Measurements from ENCODE around the gene LRIG1.
A peak's percentile ranks its signal among the peaks of the same experiment; 100 is the strongest.

The LRIG1 gene

DNA sequence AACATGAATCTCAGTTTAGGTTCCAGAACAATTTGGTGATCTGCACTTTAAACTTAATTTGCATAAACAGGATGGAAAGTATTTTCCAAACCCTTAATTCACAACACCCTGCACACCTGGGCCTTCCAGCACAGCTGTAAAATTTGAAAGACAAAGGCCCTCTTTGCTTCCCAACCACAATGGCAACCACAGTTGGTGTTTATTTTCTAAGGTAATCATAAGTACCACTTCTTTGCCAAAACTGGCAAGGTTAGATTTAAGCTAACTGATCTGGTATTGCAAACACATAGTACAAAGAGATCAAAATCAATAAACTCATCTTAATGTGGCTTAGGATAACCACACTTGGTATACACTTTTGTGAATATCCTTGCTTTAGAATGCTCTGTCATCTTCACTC, 4.1 kb downstream of the LRIG1 start:
- H3K4me3 ChIP-seq (ENCODE audit: low read length), result no peak overlapping the region
- no peaks in the 10 kb centered on the region for H3K9me3 ChIP-seq (ENCODE audit: control insufficient read depth, insufficient read depth, low read length)
- peaks cover 14% of the 10 kb centered on the region; the same call in 1 of the 2 replicates for H3K4me1 ChIP-seq (ENCODE audit: control insufficient read depth, insufficient read depth, low read length)
- H3K27me3 ChIP-seq (ENCODE audit: control insufficient read depth, insufficient read depth, low read length), result no peaks in the 10 kb centered on the region
- DNase-seq (ENCODE audit: low read depth, low spot score), result no peak
- no peak overlapping the region for H3K27ac ChIP-seq (ENCODE audit: low read length)
- no peaks in the 10 kb centered on the region for H3K36me3 ChIP-seq (ENCODE audit: control insufficient read depth, insufficient read depth, low read length)

DNA sequence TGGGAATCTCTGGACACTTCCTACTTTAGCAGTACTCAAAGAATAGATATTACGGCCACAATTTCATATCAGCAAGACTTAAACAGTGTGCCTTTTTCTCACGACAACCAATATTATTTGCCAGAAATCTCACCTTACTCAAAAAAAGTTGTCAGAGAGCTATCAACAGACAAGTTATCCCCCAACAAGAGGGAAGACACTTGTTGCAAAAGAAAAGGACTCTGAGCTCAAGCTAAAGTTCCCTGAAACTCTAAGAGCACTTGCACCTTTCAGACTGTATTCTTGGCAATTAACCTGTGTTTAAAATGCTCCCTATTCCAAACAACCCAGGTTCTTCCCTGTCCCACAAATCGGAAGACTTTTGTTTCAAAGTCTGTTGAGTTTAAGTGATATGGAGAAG, 4.5 kb downstream of the LRIG1 start:
- DNase-seq (ENCODE audit: low read depth, low spot score), result no peak
- Histone ChIP-seq H3K4me3 (ENCODE audit: low read length) (no peak overlapping the region), H3K9me3 (ENCODE audit: control insufficient read depth, insufficient read depth, low read length) (no peaks in the 10 kb centered on the region), H3K4me1 (ENCODE audit: control insufficient read depth, insufficient read depth, low read length) (peaks cover 14% of the 10 kb centered on the region; the same call in 1 of the 2 replicates), H3K27me3 (ENCODE audit: control insufficient read depth, insufficient read depth, low read length) (no peaks in the 10 kb centered on the region), H3K36me3 (ENCODE audit: control insufficient read depth, insufficient read depth, low read length) (no peaks in the 10 kb centered on the region), H3K27ac (ENCODE audit: low read length) (peak overlapping the region; percentile 15)
- WGBS (ENCODE audit: insufficient coverage, insufficient read length), result no CpG with 5 or more reads among the region's 3 CpGs

DNA sequence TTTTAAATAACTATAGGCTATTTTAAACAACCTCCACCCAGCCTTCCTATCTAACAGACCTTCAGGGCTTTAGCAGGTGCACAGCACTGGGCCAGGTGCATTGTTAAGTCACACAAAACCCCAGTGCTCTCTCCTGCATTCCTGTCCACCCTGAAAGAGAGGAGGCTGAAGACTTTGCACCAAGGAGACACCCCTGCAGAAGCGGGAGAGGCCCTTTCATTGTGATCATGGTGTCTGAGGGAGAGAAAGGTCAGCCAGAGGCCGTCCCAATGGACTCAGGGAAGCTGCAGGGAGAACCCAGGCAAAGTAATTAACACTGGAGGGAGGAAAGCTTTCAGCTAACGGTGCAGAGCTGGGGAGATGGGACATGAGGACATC, 5.2 kb downstream of the LRIG1 start:
- Histone ChIP-seq H3K4me1 (ENCODE audit: control insufficient read depth, insufficient read depth, low read length) (peaks cover 14% of the 10 kb centered on the region; the same call in 1 of the 2 replicates), H3K27ac (ENCODE audit: low read length) (no peak overlapping the region), H3K9me3 (ENCODE audit: control insufficient read depth, insufficient read depth, low read length) (no peaks in the 10 kb centered on the region), H3K36me3 (ENCODE audit: control insufficient read depth, insufficient read depth, low read length) (no peaks in the 10 kb centered on the region), H3K4me3 (ENCODE audit: low read length) (no peak overlapping the region), H3K27me3 (ENCODE audit: control insufficient read depth, insufficient read depth, low read length) (no peaks in the 10 kb centered on the region)
- no CpG with 5 or more reads among the region's 3 CpGs for WGBS (ENCODE audit: insufficient coverage, insufficient read length)
- no peak for DNase-seq (ENCODE audit: low read depth, low spot score)

DNA sequence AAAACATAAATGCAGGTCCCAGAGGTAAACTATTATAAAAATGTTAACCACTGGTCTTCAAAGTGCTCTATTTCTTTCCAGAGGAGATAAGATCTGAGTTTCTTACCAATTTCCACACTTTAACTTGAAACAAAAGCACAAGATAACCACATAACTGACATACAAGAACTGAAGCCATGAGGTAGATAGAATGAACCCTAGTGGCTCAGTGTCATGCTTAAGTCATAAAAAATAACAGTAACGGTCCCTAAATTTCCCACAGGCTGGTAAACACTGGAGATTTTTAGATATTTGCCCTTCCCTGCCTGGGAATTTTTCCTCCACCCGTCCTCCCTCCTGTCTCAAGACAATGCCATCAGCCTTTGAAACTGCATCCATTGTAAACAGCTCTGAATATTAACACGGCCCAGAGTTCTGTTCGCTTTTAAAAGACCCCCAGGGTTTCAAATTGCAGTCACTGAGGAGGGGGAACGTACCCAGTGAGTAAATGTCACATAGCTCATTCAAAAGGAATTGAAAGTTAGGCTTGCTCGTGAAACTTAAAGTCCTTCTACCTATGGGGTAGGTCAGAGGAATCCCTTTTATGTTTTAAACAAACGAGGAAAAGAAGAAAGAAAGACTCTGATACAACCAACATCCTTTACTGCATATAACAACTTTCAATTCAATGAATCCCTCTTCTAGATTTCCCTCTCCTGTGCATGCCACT, 5.7 kb downstream of the LRIG1 start:
- H3K36me3 ChIP-seq (ENCODE audit: control insufficient read depth, insufficient read depth, low read length), result no peaks in the 10 kb centered on the region
- no peak overlapping the region for H3K27ac ChIP-seq (ENCODE audit: low read length)
- H3K4me3 ChIP-seq (ENCODE audit: low read length), result no peak overlapping the region
- H3K4me1 ChIP-seq (ENCODE audit: control insufficient read depth, insufficient read depth, low read length), result peaks cover 15% of the 10 kb centered on the region; the same call in 1 of the 2 replicates
- H3K27me3 ChIP-seq (ENCODE audit: control insufficient read depth, insufficient read depth, low read length), result no peaks in the 10 kb centered on the region
- no peaks in the 10 kb centered on the region for H3K9me3 ChIP-seq (ENCODE audit: control insufficient read depth, insufficient read depth, low read length)
- no CpG with 5 or more reads among the region's 7 CpGs for WGBS (ENCODE audit: insufficient coverage, insufficient read length)
- DNase-seq (ENCODE audit: low read depth, low spot score), result no peak

DNA sequence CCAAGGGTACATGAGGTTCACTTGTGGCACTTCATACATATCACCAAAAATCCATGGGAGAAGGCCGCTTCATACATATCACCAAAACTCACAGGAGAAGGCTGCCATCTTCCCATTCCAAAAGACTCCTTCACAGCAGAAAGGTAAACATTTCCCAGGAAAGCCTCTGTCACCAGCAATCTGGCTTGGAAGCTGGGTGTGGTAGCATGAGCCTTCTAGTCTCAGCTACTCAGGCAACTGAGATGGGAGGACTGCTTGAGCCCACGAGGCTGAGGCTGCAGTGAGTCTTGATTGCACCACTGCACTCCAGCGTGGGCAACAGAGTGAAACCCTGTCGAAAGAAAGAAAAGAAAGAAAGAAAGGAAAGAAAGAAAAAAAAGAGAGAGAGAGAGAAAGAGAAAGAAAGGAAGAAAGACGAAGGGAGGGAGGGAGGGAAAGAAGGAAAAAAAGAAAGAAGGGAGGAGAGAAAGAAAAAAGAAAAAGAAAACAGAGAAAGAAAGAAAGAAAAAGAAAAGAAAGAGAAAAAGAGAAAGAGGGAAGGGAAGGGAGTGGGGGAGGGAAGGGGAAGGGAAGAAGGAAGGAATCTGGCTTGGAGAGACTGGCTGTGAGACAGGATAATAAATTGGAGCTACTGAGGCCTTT, 7.2 kb downstream of the LRIG1 start:
- DNase-seq (ENCODE audit: low read depth, low spot score), result no peak
- no CpG with 5 or more reads among the region's 5 CpGs for WGBS (ENCODE audit: insufficient coverage, insufficient read length)
- H3K4me1 ChIP-seq (ENCODE audit: control insufficient read depth, insufficient read depth, low read length), result peaks cover 15% of the 10 kb centered on the region; the same call in 1 of the 2 replicates
- no peaks in the 10 kb centered on the region for H3K27me3 ChIP-seq (ENCODE audit: control insufficient read depth, insufficient read depth, low read length)
- H3K4me3 ChIP-seq (ENCODE audit: low read length), result no peak overlapping the region
- H3K27ac ChIP-seq (ENCODE audit: low read length), result no peak overlapping the region
- H3K36me3 ChIP-seq (ENCODE audit: control insufficient read depth, insufficient read depth, low read length), result no peaks in the 10 kb centered on the region
- H3K9me3 ChIP-seq (ENCODE audit: control insufficient read depth, insufficient read depth, low read length), result no peaks in the 10 kb centered on the region

DNA sequence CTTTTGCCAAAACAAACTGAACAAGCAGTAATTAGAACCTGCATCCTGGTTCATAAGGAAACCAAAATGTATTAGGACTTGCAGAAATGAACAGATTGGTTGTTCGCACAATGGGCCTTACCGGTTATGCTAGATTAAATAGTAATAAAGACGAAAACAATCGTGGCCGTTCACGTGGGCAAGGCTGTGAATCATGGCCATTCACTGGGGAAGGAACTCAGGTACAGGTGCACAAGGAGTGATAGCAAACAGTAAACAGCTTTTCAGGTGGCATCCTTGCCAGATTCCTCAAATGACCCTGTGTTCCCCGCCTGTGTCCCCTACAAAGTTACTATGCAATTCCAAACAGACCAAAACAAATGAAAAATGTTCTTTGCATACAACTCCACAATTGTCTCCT, 8.2 kb downstream of the LRIG1 start:
- peaks cover 15% of the 10 kb centered on the region for H3K4me1 ChIP-seq (ENCODE audit: control insufficient read depth, insufficient read depth, low read length)
- H3K4me3 ChIP-seq (ENCODE audit: low read length), result no peak overlapping the region
- H3K9me3 ChIP-seq (ENCODE audit: control insufficient read depth, insufficient read depth, low read length), result no peaks in the 10 kb centered on the region
- H3K27ac ChIP-seq (ENCODE audit: low read length), result no peak overlapping the region
- no CpG with 5 or more reads among the region's 7 CpGs for WGBS (ENCODE audit: insufficient coverage, insufficient read length)
- H3K36me3 ChIP-seq (ENCODE audit: control insufficient read depth, insufficient read depth, low read length), result no peaks in the 10 kb centered on the region
- H3K27me3 ChIP-seq (ENCODE audit: control insufficient read depth, insufficient read depth, low read length), result no peaks in the 10 kb centered on the region
- no peak for DNase-seq (ENCODE audit: low read depth, low spot score)

DNA sequence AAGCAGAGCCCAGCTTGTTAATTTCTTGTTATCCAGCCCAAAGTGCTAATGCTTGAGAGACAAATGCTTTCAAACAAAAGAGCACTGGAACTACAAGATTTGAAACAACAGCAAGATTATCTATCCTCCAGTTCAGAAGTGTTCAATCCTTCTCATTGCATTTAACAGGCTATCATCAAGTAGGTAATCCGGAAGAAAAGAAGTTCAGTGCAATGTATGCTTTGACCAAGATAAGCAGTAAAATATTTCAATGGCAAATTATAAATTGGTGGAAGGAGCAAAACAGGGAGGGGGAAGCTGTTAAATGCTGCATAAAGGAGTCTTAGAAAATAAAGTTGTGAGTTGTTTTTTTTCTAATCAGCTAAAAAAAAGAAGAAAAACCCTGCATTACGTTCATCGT, 8.8 kb downstream of the LRIG1 start:
- no CpG with 5 or more reads among the region's 3 CpGs for WGBS (ENCODE audit: insufficient coverage, insufficient read length)
- Histone ChIP-seq H3K36me3 (ENCODE audit: control insufficient read depth, insufficient read depth, low read length) (no peaks in the 10 kb centered on the region), H3K27ac (ENCODE audit: low read length) (no peak overlapping the region), H3K4me1 (ENCODE audit: control insufficient read depth, insufficient read depth, low read length) (peaks cover 14% of the 10 kb centered on the region), H3K4me3 (ENCODE audit: low read length) (no peak overlapping the region), H3K27me3 (ENCODE audit: control insufficient read depth, insufficient read depth, low read length) (no peaks in the 10 kb centered on the region), H3K9me3 (ENCODE audit: control insufficient read depth, insufficient read depth, low read length) (no peaks in the 10 kb centered on the region)
- no peak for DNase-seq (ENCODE audit: low read depth, low spot score)

DNA sequence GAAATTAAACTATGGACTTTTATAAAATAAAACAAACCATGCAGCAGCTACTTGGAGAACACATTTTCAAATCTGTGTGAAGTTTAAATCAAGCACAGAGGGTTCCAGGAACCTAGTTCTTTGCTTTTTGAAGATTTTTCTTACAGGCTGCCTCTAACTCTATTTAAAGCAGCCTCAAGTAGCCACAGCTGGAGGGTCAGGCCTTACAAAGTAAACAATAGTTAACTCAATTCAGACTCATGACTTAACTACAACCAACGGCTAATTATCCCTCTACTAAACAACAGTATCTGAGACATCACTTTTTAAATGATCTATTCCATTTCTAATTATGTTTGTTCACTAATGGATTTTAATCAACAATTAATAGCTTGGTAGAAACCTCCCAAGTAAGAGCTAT, 9.8 kb downstream of the LRIG1 start:
- Histone ChIP-seq H3K9me3 (ENCODE audit: control insufficient read depth, insufficient read depth, low read length) (no peaks in the 10 kb centered on the region), H3K36me3 (ENCODE audit: control insufficient read depth, insufficient read depth, low read length) (no peaks in the 10 kb centered on the region), H3K27ac (ENCODE audit: low read length) (no peak overlapping the region), H3K4me3 (ENCODE audit: low read length) (no peak overlapping the region), H3K27me3 (ENCODE audit: control insufficient read depth, insufficient read depth, low read length) (no peaks in the 10 kb centered on the region), H3K4me1 (ENCODE audit: control insufficient read depth, insufficient read depth, low read length) (peaks cover 17% of the 10 kb centered on the region)
- no CpG with 5 or more reads among the region's 1 CpG for WGBS (ENCODE audit: insufficient coverage, insufficient read length)
- DNase-seq (ENCODE audit: low read depth, low spot score), result no peak

DNA sequence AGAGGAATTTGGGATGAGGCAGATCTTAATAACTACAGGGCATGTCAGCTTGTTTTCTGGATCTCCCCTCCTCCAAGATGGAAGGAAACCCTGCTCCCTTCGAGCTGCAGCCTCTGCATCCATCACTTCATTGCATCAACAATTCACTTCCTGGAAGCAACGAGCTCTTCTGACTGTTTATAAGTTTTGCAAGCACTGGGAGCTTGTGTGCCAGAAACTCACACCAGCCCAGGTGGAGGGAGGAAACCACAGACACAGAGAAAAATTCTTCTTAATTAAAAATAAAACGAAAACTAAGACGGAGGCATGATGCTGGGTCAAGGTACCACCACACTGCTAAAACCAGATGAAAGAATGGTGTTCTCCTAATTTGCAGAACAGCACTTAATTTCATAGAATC, 10.6 kb downstream of the LRIG1 start:
- Histone ChIP-seq H3K4me3 (ENCODE audit: low read length) (no peak overlapping the region), H3K9me3 (ENCODE audit: control insufficient read depth, insufficient read depth, low read length) (no peaks in the 10 kb centered on the region), H3K4me1 (ENCODE audit: control insufficient read depth, insufficient read depth, low read length) (peaks cover 21% of the 10 kb centered on the region), H3K27ac (ENCODE audit: low read length) (no peak overlapping the region), H3K27me3 (ENCODE audit: control insufficient read depth, insufficient read depth, low read length) (no peaks in the 10 kb centered on the region), H3K36me3 (ENCODE audit: control insufficient read depth, insufficient read depth, low read length) (no peaks in the 10 kb centered on the region)
- DNase-seq (ENCODE audit: low read depth, low spot score), result no peak
- no CpG with 5 or more reads among the region's 4 CpGs for WGBS (ENCODE audit: insufficient coverage, insufficient read length)

DNA sequence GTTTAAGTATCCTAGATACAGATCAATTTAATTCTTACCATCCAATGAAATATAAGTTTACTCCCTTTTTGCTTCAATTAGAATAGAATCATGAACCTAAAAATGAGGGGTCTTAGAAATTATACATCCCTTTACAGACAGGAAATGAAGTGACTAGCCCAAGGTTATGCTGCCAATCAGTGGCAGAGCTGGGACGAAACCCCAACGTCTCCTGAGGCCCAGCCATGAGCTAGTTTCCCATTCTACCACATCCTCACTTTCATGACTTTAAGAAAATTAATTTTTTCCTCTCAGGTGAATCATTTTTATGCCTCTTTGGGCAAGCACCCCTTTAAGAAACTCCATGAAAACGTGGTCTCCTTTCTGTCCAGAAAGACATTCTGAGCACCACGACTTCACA, 11.2 kb downstream of the LRIG1 start:
- no peaks in the 10 kb centered on the region for H3K27me3 ChIP-seq (ENCODE audit: control insufficient read depth, insufficient read depth, low read length)
- H3K36me3 ChIP-seq (ENCODE audit: control insufficient read depth, insufficient read depth, low read length), result no peaks in the 10 kb centered on the region
- no CpG with 5 or more reads among the region's 4 CpGs for WGBS (ENCODE audit: insufficient coverage, insufficient read length)
- no peak overlapping the region for H3K4me3 ChIP-seq (ENCODE audit: low read length)
- DNase-seq (ENCODE audit: low read depth, low spot score), result no peak
- no peaks in the 10 kb centered on the region for H3K9me3 ChIP-seq (ENCODE audit: control insufficient read depth, insufficient read depth, low read length)
- no peak overlapping the region for H3K27ac ChIP-seq (ENCODE audit: low read length)
- peaks cover 21% of the 10 kb centered on the region for H3K4me1 ChIP-seq (ENCODE audit: control insufficient read depth, insufficient read depth, low read length)

DNA sequence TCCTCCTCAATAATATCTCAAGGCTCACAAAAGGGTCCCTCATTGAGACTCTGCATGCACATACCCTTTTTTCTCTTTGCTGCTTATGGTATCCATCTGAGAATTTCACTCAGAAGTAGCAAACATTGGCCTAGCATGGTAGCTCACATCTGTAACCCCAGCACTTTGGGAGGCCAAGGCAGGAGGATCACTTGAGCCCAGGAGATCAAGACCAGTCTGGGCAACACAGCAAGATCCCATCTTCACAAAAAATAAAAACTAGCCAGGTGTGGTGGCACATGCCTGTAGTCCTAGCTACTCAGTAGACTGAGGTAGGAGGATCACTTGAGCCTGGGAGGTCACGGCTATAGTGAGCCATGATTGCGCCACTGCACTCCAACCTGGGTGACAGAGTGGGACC, 11.7 kb downstream of the LRIG1 start:
- DNase-seq (ENCODE audit: low read depth, low spot score), result no peak
- Histone ChIP-seq H3K27me3 (ENCODE audit: control insufficient read depth, insufficient read depth, low read length) (no peaks in the 10 kb centered on the region), H3K4me1 (ENCODE audit: control insufficient read depth, insufficient read depth, low read length) (peaks cover 20% of the 10 kb centered on the region), H3K4me3 (ENCODE audit: low read length) (no peak overlapping the region), H3K9me3 (ENCODE audit: control insufficient read depth, insufficient read depth, low read length) (no peaks in the 10 kb centered on the region), H3K36me3 (ENCODE audit: control insufficient read depth, insufficient read depth, low read length) (no peaks in the 10 kb centered on the region), H3K27ac (ENCODE audit: low read length) (no peak overlapping the region)
- WGBS (ENCODE audit: insufficient coverage, insufficient read length), result no CpG with 5 or more reads among the region's 2 CpGs

All from iPS DF 6.9 (cell line).